Loucy (cell line): Measurements from ENCODE around the gene NCKAP5.

ENCODE experiments used
- H2AFZ ChIP-seq: fragments of 200-600 bp; sonication (generic); 2 replicates; pipeline ENCODE4 v1.6.0; 2016; ENCODE audit warnings: antibody characterized with exemption, mild to moderate bottlenecking, low read length, moderate library complexity
- H3F3A ChIP-seq: fragments of 200-600 bp; 2 replicates; pipeline ENCODE4 v1.6.0; 2016; ENCODE audit warnings: antibody characterized with exemption, low read depth, mild to moderate bottlenecking
- H3K27me3 ChIP-seq: fragments of 200-600 bp; sonication (generic); 2 replicates; pipeline ENCODE4 v1.6.1; 2014; ENCODE audit warnings: low read length, mild to moderate bottlenecking; ENCODE audit not compliant: insufficient read depth, poor library complexity, severe bottlenecking
- H3K36me3 ChIP-seq: fragments of 200-600 bp; sonication (generic); 2 replicates; pipeline ENCODE4 v1.6.1; 2016; ENCODE audit warnings: low read length; ENCODE audit not compliant: insufficient read depth
- H3K4me1 ChIP-seq: fragments of 200-600 bp; sonication (generic); 2 replicates; pipeline ENCODE4 v1.5.1; 2014; ENCODE audit warnings: low read length, mild to moderate bottlenecking; ENCODE audit not compliant: insufficient read depth, poor library complexity, severe bottlenecking
- H3K4me2 ChIP-seq: fragments of 200-600 bp; sonication (generic); 2 replicates; pipeline ENCODE4 v1.6.0; 2014; ENCODE audit warnings: antibody characterized with exemption, low read length, low read depth, mild to moderate bottlenecking; ENCODE audit not compliant: poor library complexity, severe bottlenecking
- H3K4me3 ChIP-seq: fragments of 200-600 bp; sonication (generic); 2 replicates; pipeline ENCODE4 v1.5.1; 2014; ENCODE audit warnings: low read length, mild to moderate bottlenecking, mixed read lengths; ENCODE audit not compliant: poor library complexity, severe bottlenecking
- H3K79me2 ChIP-seq: fragments of 200-600 bp; sonication (generic); 2 replicates; pipeline ENCODE4 v1.6.1; 2014; ENCODE audit warnings: low read length; ENCODE audit not compliant: insufficient read depth
- H3K9ac ChIP-seq: fragments of 200-600 bp; sonication (generic); 2 replicates; pipeline ENCODE4 v1.6.0; 2014; ENCODE audit warnings: mild to moderate bottlenecking, low read depth, low read length, moderate library complexity; ENCODE audit not compliant: poor library complexity, severe bottlenecking
- H3K9me2 ChIP-seq: fragments of 200-600 bp; sonication (generic); replicated peaks from 2 replicates; pipeline ENCODE4 v1.6.1; 2016; ENCODE audit warnings: low read depth, low read length, mixed read lengths
- H3K9me3 ChIP-seq: fragments of 200-600 bp; sonication (generic); 2 replicates; pipeline ENCODE4 v1.6.1; 2014; ENCODE audit warnings: mild to moderate bottlenecking, antibody characterized with exemption, low read length, low read depth; ENCODE audit not compliant: insufficient read depth
- H4K20me1 ChIP-seq: fragments of 200-600 bp; sonication (generic); 2 replicates; pipeline ENCODE4 v1.6.0; 2014; ENCODE audit warnings: antibody characterized with exemption, low read length, mild to moderate bottlenecking; ENCODE audit not compliant: insufficient read depth, poor library complexity, severe bottlenecking
- CTCF ChIP-seq: fragments of 200-600 bp; sonication (generic); conservative IDR thresholded peaks from 2 replicates; pipeline ENCODE4 v1.5.1; 2014; ENCODE audit warnings: mild to moderate bottlenecking, antibody characterized with exemption, low read length
- EZH2phosphoT487 ChIP-seq: fragments of 200-600 bp; IDR thresholded peaks from 2 replicates; pipeline ENCODE4 v1.6.1; 2018; ENCODE audit warnings: antibody characterized with exemption, mild to moderate bottlenecking, moderate library complexity, borderline replicate concordance

NCKAP5 gene

GRCh38 chr2:133326652-133327397 is 241.4 kb downstream of the NCKAP5 start:
- Histone ChIP-seq H4K20me1 (no peaks in the 10 kb centered on the region), H3K4me2 (no peak overlapping the region), H3K9ac (no peak overlapping the region), H3K79me2 (no peaks in the 10 kb centered on the region), H3K36me3 (no peaks in the 10 kb centered on the region), H3K4me1 (no peaks in the 10 kb centered on the region), H3K27me3 (no peaks in the 10 kb centered on the region), H3K9me2 (no peaks in the 10 kb centered on the region), H3K4me3 (no peak overlapping the region), H3K9me3 (no peaks in the 10 kb centered on the region), H2AFZ (no peak overlapping the region), H3F3A (no peaks in the 10 kb centered on the region)
- no peak for TF ChIP-seq CTCF
- TF ChIP-seq EZH2phosphoT487 = no peak

- H3K4me3 ChIP-seq = no peak overlapping the region
- H3K4me1 ChIP-seq = no peaks in the 10 kb centered on the region
- H3K9ac ChIP-seq = no peak overlapping the region
- H2AFZ ChIP-seq = no peak overlapping the region
- no peaks in the 10 kb centered on the region for H3K9me3 ChIP-seq
- no peaks in the 10 kb centered on the region for H3K36me3 ChIP-seq
- TF ChIP-seq EZH2phosphoT487 = no peak
- TF ChIP-seq CTCF = no peak
- no peaks in the 10 kb centered on the region for H3K27me3 ChIP-seq
- no peaks in the 10 kb centered on the region for H4K20me1 ChIP-seq
- H3K4me2 ChIP-seq = no peak overlapping the region
- no peaks in the 10 kb centered on the region for H3K9me2 ChIP-seq
- H3F3A ChIP-seq = no peaks in the 10 kb centered on the region
- H3K79me2 ChIP-seq = no peaks in the 10 kb centered on the region
Measured at GRCh38 chr2:133324150-133324561, 244.1 kb downstream of the NCKAP5 start.

- Histone ChIP-seq H3K9me3 (no peaks in the 10 kb centered on the region), H3K36me3 (no peaks in the 10 kb centered on the region), H3K4me3 (no peak overlapping the region), H3K9me2 (no peaks in the 10 kb centered on the region), H3F3A (no peaks in the 10 kb centered on the region), H2AFZ (no peak overlapping the region), H3K4me2 (no peak overlapping the region), H3K9ac (no peak overlapping the region), H4K20me1 (no peaks in the 10 kb centered on the region), H3K4me1 (no peaks in the 10 kb centered on the region), H3K79me2 (no peaks in the 10 kb centered on the region), H3K27me3 (no peaks in the 10 kb centered on the region)
- TF ChIP-seq CTCF (no peak), EZH2phosphoT487 (no peak)
Measured at GRCh38 chr2:133322909-133323308, 245.4 kb downstream of the NCKAP5 start.
